Measurements from ENCODE around the gene CHD8. TPM values are rescaled to one million over a fixed set of nuclear protein-coding genes. Genes with fewer than 3 reads are reported as not detected.

Gene CHD8
- total and polyA plus RNA-seq, 2 of the 4 experiments (the other 2 are of a cell fraction) = 32.1 to 55.0 TPM

DNA sequence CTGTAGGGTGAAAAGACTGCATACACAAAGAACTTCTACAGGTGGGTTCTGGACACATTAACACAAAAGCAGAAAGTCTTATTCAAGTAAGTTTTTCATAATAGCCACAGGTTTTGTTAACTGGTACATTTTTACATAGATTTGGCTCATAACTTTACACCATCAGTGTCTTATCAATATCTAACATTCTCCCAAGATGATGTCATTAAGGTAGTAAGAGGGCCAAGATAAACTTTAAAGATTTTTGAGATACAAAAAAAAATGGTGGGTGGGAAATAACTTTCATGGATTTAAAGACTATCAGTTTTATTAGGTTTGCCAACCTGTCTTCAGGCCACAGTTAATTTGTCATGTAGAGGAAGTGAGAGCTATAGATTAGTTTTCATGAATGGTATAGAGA is 73.8 kb downstream of the CHD8 start:
- peaks cover 25% of the 10 kb centered on the region for H4K20me1 ChIP-seq (ENCODE audit: insufficient read depth, low read length)
- H3K79me1 ChIP-seq (ENCODE audit: low read depth in 1 of 2, low read length in 2 of 2) = peaks cover 4 to 31% of the 10 kb centered on the region in 2 experiments; a peak in 3 of 4 replicates
- H2BK20ac ChIP-seq (ENCODE audit: low read depth, low read length) = no peak overlapping the region
- no peak overlapping the region for H3K27ac ChIP-seq (ENCODE audit: insufficient read depth, low read length)
- no peak overlapping the region; the same call in 1 of the 2 replicates for H3K4me2 ChIP-seq (ENCODE audit: low read depth, low read length)
- H2BK15ac ChIP-seq (ENCODE audit: low read depth, low read length) = no peak overlapping the region
- H3K9ac ChIP-seq (ENCODE audit: low read depth, low read length) = no peak overlapping the region
- no peaks in the 10 kb centered on the region for H3K27me3 ChIP-seq (ENCODE audit: control insufficient read depth, insufficient read depth, low read length)
- H2AK9ac ChIP-seq (replicated peaks; ENCODE audit: low read depth, low read length, poor library complexity) = no peak overlapping the region
- H3K18ac ChIP-seq (ENCODE audit: low read depth, low read length) = no peak overlapping the region
- in situ Hi-C loops (cut with MboI; ENCODE audit: low sequenced_read_pairs) (no loop called here), dilution Hi-C loops (cut with HindIII; ENCODE audit: low sequenced_read_pairs, unreplicated experiment) (no loop called here), intact Hi-C loops (cut with micrococcal nuclease) (loop anchor here (5.0 kb wide), 1 partner anchor 115 kb away; the partner anchor contains the start of gene HNRNPC)
- H3K4me1 ChIP-seq (ENCODE audit: control insufficient read depth, insufficient read depth, low read length) = no peaks in the 10 kb centered on the region
- H3K36me3 ChIP-seq (ENCODE audit: control insufficient read depth, insufficient read depth, low read length) = peaks cover 14% of the 10 kb centered on the region
- H2AFZ ChIP-seq (replicated peaks; ENCODE audit: low read length, poor library complexity) = no peak overlapping the region
- H3K9me1 ChIP-seq (ENCODE audit: insufficient read depth, low read length) = no peaks in the 10 kb centered on the region
- no TSS peak for BruUV-seq (replicated peaks)
- H4K5ac ChIP-seq (ENCODE audit: low read depth, low read length) = no peak overlapping the region
- ATAC-seq (ENCODE audit: low read depth) = no peak
- H2BK120ac ChIP-seq (ENCODE audit: low read depth, low read length) = no peak overlapping the region
- no peak overlapping the region for H2AK5ac ChIP-seq (ENCODE audit: low read depth, low read length)
- no peaks in the 10 kb centered on the region for H3K9me3 ChIP-seq (ENCODE audit: control insufficient read depth, insufficient read depth, low read length)
- TF ChIP-seq, protein P1, sequence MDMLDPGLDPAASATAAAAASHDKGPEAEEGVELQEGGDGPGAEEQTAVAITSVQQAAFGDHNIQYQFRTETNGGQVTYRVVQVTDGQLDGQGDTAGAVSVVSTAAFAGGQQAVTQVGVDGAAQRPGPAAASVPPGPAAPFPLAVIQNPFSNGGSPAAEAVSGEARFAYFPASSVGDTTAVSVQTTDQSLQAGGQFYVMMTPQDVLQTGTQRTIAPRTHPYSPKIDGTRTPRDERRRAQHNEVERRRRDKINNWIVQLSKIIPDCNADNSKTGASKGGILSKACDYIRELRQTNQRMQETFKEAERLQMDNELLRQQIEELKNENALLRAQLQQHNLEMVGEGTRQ (IDR thresholded peaks at IDR 0.05; ENCODE audit: low read depth, low read length) = no peak
- no peak for TF ChIP-seq CEBPB (IDR thresholded peaks at IDR 0.05; ENCODE audit: low read depth, low read length)
- TF ChIP-seq NFE2L2 (IDR thresholded peaks at IDR 0.05; ENCODE audit: low read depth, low read length) = no peak
- no peak for TF ChIP-seq FOS (IDR thresholded peaks at IDR 0.05; ENCODE audit: low read depth, low read length)
- no peak for TF ChIP-seq MAFK (IDR thresholded peaks at IDR 0.05; ENCODE audit: low read depth, low read length)
- no peak for TF ChIP-seq CHD1 (IDR thresholded peaks at IDR 0.05; ENCODE audit: low read depth, low read length)
- H3K4ac ChIP-seq (ENCODE audit: low read depth, low read length) = no peak overlapping the region
- no peak for DNase-seq
- no peak overlapping the region for H3K4me3 ChIP-seq (ENCODE audit: insufficient read depth, low read depth, low read length)
- H4K8ac ChIP-seq (ENCODE audit: low read depth in 2 of 2, low read length in 2 of 2) = no peak overlapping the region
- ChIA-PET POLR2A (ENCODE audit: unreplicated experiment) (interaction anchor here (0.5 kb wide), 1 partner anchor 64 kb away, joined by 3 read pairs; no protein-coding TSS in a partner anchor), CTCF (no interaction called here)
- no peak overlapping the region for H2BK5ac ChIP-seq (ENCODE audit: low read depth, low read length, poor library complexity, severe bottlenecking)
- H3K14ac ChIP-seq (replicated peaks; ENCODE audit: low read depth, low read length) = no peak overlapping the region
- H3K23ac ChIP-seq (ENCODE audit: low read depth, low read length) = no peak overlapping the region
- H4K91ac ChIP-seq (ENCODE audit: insufficient read depth, low read depth, low read length) = no peak overlapping the region
- no peak overlapping the region for H3K56ac ChIP-seq (ENCODE audit: extremely low read depth, insufficient read depth, low read length)

Data from IMR-90 (cell line).